Transverse colon (tissue), 4 donors: ENCODE data around the gene SERTAD1. TPM values are rescaled to one million over a fixed set of nuclear protein-coding genes. Genes with fewer than 3 reads are reported as not detected.
"Not testable (repeated sequence)": the region's sequence is repeated elsewhere in the genome, so short reads cannot be mapped to it uniquely, and the experiment has no call there.

ENCODE experiments used
- DNase-seq: peaks from one replicate; pipeline ENCODE4 v3.0.0-alpha.2; 2019
- H3K27ac ChIP-seq, 4 donors: fragments of 200-600 bp; sonication (generic); 2 replicates each; pipeline ENCODE4 v1.5.1; 2016 to 2018; ENCODE audit warnings: inconsistent platforms in 4 of 4
- H3K27me3 ChIP-seq: fragments of 200-600 bp; sonication (generic); 2 replicates; pipeline ENCODE4 v1.5.1; 2017; ENCODE audit warnings: inconsistent platforms
- H3K36me3 ChIP-seq, 4 donors: fragments of 200-600 bp; sonication (generic); 2 replicates each; pipeline ENCODE4 v1.5.1; 2017 to 2019; ENCODE audit warnings: inconsistent platforms in 4 of 4
- H3K4me1 ChIP-seq, 4 donors: fragments of 200-600 bp; sonication (generic); 2 replicates each; pipeline ENCODE4 v1.5.1; 2017 to 2020; ENCODE audit warnings: inconsistent platforms in 4 of 4
- H3K4me3 ChIP-seq, 4 donors: fragments of 200-600 bp; sonication (generic); 1 replicate in 1 of 4; 2 replicates in 3 of 4; pipeline versions ENCODE4 v1.5.1 to v1.6.1; 2017 to 2019; ENCODE audit warnings: inconsistent platforms in 4 of 4
- H3K9me3 ChIP-seq, 2 donors: fragments of 200-600 bp; sonication (generic); 2 replicates each; pipeline ENCODE4 v1.5.1; 2017 to 2019; ENCODE audit warnings: inconsistent platforms in 2 of 2
- CTCF ChIP-seq, 5 experiments: fragments of 200-600 bp in 3 of 5; fragments of 450-650 bp in 2 of 5; sonication (generic) in 3 of 5; IDR thresholded peaks; 1 replicate in 2 of 5; 2 replicates in 3 of 5; pipeline ENCODE4 v1.5.1; 2016 to 2017; ENCODE audit warnings: antibody characterized with exemption in 5 of 5, inconsistent platforms in 3 of 5, mild to moderate bottlenecking in 2 of 5, moderate library complexity in 1 of 5
- EP300 ChIP-seq: sonication (generic); formaldehyde crosslinking; IDR thresholded peaks from one replicate; pipeline ENCODE4 v1.6.1; 2017; ENCODE audit warnings: antibody characterized with exemption, low read depth
- POLR2A ChIP-seq: fragments of 450-650 bp; IDR thresholded peaks from one replicate; pipeline ENCODE4 v1.6.1; 2016; ENCODE audit warnings: antibody characterized with exemption, mild to moderate bottlenecking, moderate library complexity
- POLR2AphosphoS5 ChIP-seq, 3 donors: sonication (generic); formaldehyde crosslinking; IDR thresholded peaks; one replicate each; pipeline ENCODE4 v1.6.1; 2016; ENCODE audit warnings: antibody characterized with exemption in 3 of 3
- WGBS, 2 donors: methylation state at CpG; one replicate each; pipeline ENCODE4 v1.1.5; 2018; ENCODE audit warnings: low coverage in 1 of 2; 5-methylcytosine and 5-hydroxymethylcytosine counted together
- in situ Hi-C, 4 donors: fragments of 200-750 bp; cut with MboI; loops; one replicate each; pipeline versions ENCODE4 v1.15.0 to v1.15.1; 2017; ENCODE audit warnings: low sequenced_read_pairs in 3 of 4, low pct_ligation_motif_present in 1 of 4, low pct_unique_long_range_greater_than_20kb in 1 of 4
- intact Hi-C: fragments of 100-400 bp; cut with DNase I; formaldehyde crosslinking; loops from one replicate; pipeline ENCODE4 v1.15.1; 2023; ENCODE audit warnings: low total_unique reads
- total RNA-seq, 4 donors: library from RNA; depleted of rRNA; stranded (reverse); fragments of >200 nt; gene quantifications; one replicate each; pipeline ENCODE4 v1.1.0, GENCODE V29; 2016

Gene SERTAD1
- total RNA-seq, 4 donors from 2014 or later: 2.6 to 30.3 (median 18.4) TPM

- Histone ChIP-seq H3K36me3 (no peaks in the 10 kb centered on the region), H3K27me3 (no peaks in the 10 kb centered on the region), H3K4me1 (peaks cover 12 to 38% (median 26%) of the 10 kb centered on the region in 4 donors), H3K4me3 (no peak overlapping the region), H3K9me3 (no peaks in the 10 kb centered on the region), H3K27ac (peak overlapping the region in 3 of 4 donors; percentile 96 to 97 (median 96))
- intact Hi-C loops: no loop called here
- 86 to 88% methylated on average over 1 to 3 of the region's 3 CpGs for WGBS, 2 donors
- in situ Hi-C loops: no loop called here
- no peak for DNase-seq
- TF ChIP-seq POLR2AphosphoS5 (IDR thresholded peaks at IDR 0.05): no peak
- no peak for TF ChIP-seq CTCF (IDR thresholded peaks at IDR 0.05)
- no peak for TF ChIP-seq EP300
- TF ChIP-seq POLR2A: no peak
These were observed 5.9 kb upstream of the SERTAD1 start for GRCh38 chr19:40431698-40432097.

- not testable (repeated sequence) for DNase-seq
These were observed 4.5 kb upstream of the SERTAD1 start for GRCh38 chr19:40430242-40430641.

GRCh38 chr19:40428197-40428596 is 2.4 kb upstream of the SERTAD1 start:
- H3K9me3 ChIP-seq, H3K4me3 ChIP-seq, H3K36me3 ChIP-seq, H3K27ac ChIP-seq, H3K27me3 ChIP-seq, intact Hi-C loops, DNase-seq: not testable (repeated sequence)
- in situ Hi-C loops: loop anchor here in 1 of 4 donors (10.0 kb wide), 1 partner anchor 143 kb away; the partner anchor contains the start of gene AKT2
- H3K4me1 ChIP-seq: peaks cover 16 to 42% (median 32%) of the 10 kb centered on the region in 4 donors
- 90 to 96% methylated on average over 3 to 7 of the region's 7 CpGs for WGBS, 2 donors

More at GRCh38 chr19:40430242-40430641, 4.5 kb upstream of the SERTAD1 start:
- in situ Hi-C loops, H3K27ac ChIP-seq, H3K9me3 ChIP-seq, H3K36me3 ChIP-seq, intact Hi-C loops, H3K4me3 ChIP-seq, H3K27me3 ChIP-seq: not testable (repeated sequence)
- H3K4me1 ChIP-seq: peaks cover 12 to 42% (median 29%) of the 10 kb centered on the region in 4 donors
- 93 to 100% methylated on average over 10 of the region's 10 CpGs for WGBS, 2 donors

- H3K27me3 ChIP-seq: no peaks in the 10 kb centered on the region
These were observed 949 bp downstream of the SERTAD1 start for GRCh38 chr19:40424637-40425449.

More at GRCh38 chr19:40424637-40425449, 949 bp downstream of the SERTAD1 start:
- 1 to 2% methylated on average over 11 to 20 of the region's 28 CpGs for WGBS, 2 donors
- no peak for DNase-seq
- Histone ChIP-seq H3K4me3 (peak overlapping the region; percentile 66 to 99 (median 85)), H3K36me3 (peaks cover 0 to 10% (median 0%) of the 10 kb centered on the region in 4 donors), H3K9me3 (no peaks in the 10 kb centered on the region), H3K27ac (peak overlapping the region; percentile 97 to 100 (median 99)), H3K4me1 (peaks cover 23 to 51% (median 37%) of the 10 kb centered on the region in 4 donors)
- TF ChIP-seq CTCF (IDR thresholded peaks at IDR 0.05): no peak
- TF ChIP-seq POLR2AphosphoS5 (IDR thresholded peaks at IDR 0.05): no peak
- TF ChIP-seq POLR2A: no peak
- TF ChIP-seq EP300: no peak
- in situ Hi-C loops (loop anchor here in 2 of 4 donors (10.0 to 25.0 kb wide), 2 partner anchors 138 to 140 kb away; partner anchors contain the start of gene AKT2 (in 2 of the 2)), intact Hi-C loops (loop anchor here (1.0 kb wide), 1 partner anchor 18 kb away; no protein-coding TSS in a partner anchor)
